ENCODE measurements around the gene ILF2. TPM values are rescaled to one million over a fixed set of nuclear protein-coding genes. Genes with fewer than 3 reads are reported as not detected.

The ILF2 gene
- polyA plus RNA-seq, 2 of the 4 experiments (the other 2 are of a cell fraction) = 249 to 285 TPM

- no peak for TF ChIP-seq JUNB (IDR thresholded peaks at IDR 0.05)
- TF ChIP-seq BHLHE40 (IDR thresholded peaks at IDR 0.05; ENCODE audit: low read depth, low read length) = no peak
- TF ChIP-seq NPAS2 (CRISPR knock-in tag; IDR thresholded peaks at IDR 0.05; ENCODE audit: borderline replicate concordance) = no peak
- TF ChIP-seq JUN (IDR thresholded peaks at IDR 0.05) = no peak
- TF ChIP-seq CHD2 (IDR thresholded peaks at IDR 0.05; ENCODE audit: low read length, partially characterized antibody) = no peak
These were observed 14.9 kb upstream of the ILF2 start (continued) for GRCh38 chr1:153685544-153686340.

DNA sequence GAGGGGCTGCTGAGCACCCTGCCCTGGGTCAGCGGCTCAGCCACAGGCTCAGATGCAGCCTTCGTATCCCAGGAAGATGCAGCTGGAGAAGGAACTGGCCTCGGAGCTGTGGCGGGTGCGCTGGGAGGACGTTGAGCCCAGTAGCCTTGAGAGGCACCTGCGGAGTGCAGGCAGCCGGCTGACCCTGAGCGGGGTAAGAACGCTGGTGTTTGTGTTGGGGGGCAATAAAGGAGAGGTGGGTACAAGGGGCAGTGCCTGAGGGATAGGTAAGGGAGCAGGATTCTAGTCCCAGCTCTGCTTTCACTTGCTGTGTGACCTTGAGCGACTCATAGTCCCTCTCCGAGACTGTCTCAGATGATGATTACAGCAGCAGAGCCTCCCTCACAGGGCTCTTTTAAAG, 14.1 kb upstream of the ILF2 start:
- Histone ChIP-seq H3K4me1 (peaks cover 6% of the 10 kb centered on the region; the same call in 1 of the 3 replicates), H3K4me2 (no peak overlapping the region), H3K4me3 (no peak overlapping the region), H3K27ac (no peak overlapping the region), H3K9me3 (no peaks in the 10 kb centered on the region)
- ChIA-PET CTCF (interaction anchor here (0.6 to 1.0 kb wide), 3 partner anchors 12 to 281 kb away, joined by 3 read pairs; no protein-coding TSS in a partner anchor), POLR2A (interaction anchor here (1.2 kb wide), 1 partner anchor 43 kb away, joined by 3 read pairs; the partner anchor contains the start of gene INTS3)
- no peak for ATAC-seq
- TF ChIP-seq NPAS2 (CRISPR knock-in tag; IDR thresholded peaks at IDR 0.05; ENCODE audit: borderline replicate concordance) (no peak), KDM5A (IDR thresholded peaks at IDR 0.05) (no peak), ESRRA (IDR thresholded peaks at IDR 0.05; ENCODE audit: borderline replicate concordance, low read length) (no peak), ZFP36 (IDR thresholded peaks at IDR 0.05; ENCODE audit: borderline replicate concordance, partially characterized antibody) (no peak), RFX5 (IDR thresholded peaks at IDR 0.05) (no peak), FOSL2 (IDR thresholded peaks at IDR 0.05) (no peak), FOSL2 (CRISPR knock-in tag; IDR thresholded peaks at IDR 0.05) (no peak), CBX2 (IDR thresholded peaks at IDR 0.05; ENCODE audit: borderline replicate concordance, low read depth) (no peak), ZNF302 (CRISPR knock-in tag; IDR thresholded peaks at IDR 0.05) (no peak), EHMT2 (IDR thresholded peaks at IDR 0.05; ENCODE audit: low read depth) (no peak)
- TF ChIP-seq, protein P1, sequence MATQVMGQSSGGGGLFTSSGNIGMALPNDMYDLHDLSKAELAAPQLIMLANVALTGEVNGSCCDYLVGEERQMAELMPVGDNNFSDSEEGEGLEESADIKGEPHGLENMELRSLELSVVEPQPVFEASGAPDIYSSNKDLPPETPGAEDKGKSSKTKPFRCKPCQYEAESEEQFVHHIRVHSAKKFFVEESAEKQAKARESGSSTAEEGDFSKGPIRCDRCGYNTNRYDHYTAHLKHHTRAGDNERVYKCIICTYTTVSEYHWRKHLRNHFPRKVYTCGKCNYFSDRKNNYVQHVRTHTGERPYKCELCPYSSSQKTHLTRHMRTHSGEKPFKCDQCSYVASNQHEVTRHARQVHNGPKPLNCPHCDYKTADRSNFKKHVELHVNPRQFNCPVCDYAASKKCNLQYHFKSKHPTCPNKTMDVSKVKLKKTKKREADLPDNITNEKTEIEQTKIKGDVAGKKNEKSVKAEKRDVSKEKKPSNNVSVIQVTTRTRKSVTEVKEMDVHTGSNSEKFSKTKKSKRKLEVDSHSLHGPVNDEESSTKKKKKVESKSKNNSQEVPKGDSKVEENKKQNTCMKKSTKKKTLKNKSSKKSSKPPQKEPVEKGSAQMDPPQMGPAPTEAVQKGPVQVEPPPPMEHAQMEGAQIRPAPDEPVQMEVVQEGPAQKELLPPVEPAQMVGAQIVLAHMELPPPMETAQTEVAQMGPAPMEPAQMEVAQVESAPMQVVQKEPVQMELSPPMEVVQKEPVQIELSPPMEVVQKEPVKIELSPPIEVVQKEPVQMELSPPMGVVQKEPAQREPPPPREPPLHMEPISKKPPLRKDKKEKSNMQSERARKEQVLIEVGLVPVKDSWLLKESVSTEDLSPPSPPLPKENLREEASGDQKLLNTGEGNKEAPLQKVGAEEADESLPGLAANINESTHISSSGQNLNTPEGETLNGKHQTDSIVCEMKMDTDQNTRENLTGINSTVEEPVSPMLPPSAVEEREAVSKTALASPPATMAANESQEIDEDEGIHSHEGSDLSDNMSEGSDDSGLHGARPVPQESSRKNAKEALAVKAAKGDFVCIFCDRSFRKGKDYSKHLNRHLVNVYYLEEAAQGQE (IDR thresholded peaks at IDR 0.05) = no peak
- DNase-seq (ENCODE audit: low read depth in 1 of 2, low spot score in 1 of 2) = no peak
- 85% methylated on average over 12 of the region's 12 CpGs for WGBS (ENCODE audit: missing lambda C conversion rate)
- no peak for FAIRE-seq

GRCh38 chr1:153683854-153684253, 13.1 kb upstream of the ILF2 start:
- DNase-seq (ENCODE audit: low read depth in 1 of 2, low spot score in 1 of 2) (peak in 1 of 2 experiments; percentile 43), ATAC-seq (peak; percentile 21 to 39; a peak in 3 of 6 replicates), FAIRE-seq (no peak)
- Histone ChIP-seq H3K4me1 (peaks cover 10% of the 10 kb centered on the region; the same call in 1 of the 3 replicates), H3K27ac (no peak overlapping the region), H3K4me2 (0 out of 3 replicates have a peak overlapping the region, but pooled peaks have one; percentile 4), H3K9me3 (no peaks in the 10 kb centered on the region), H3K4me3 (no peak overlapping the region)
- WGBS (ENCODE audit: missing lambda C conversion rate) = 59% methylated on average over 5 of the region's 5 CpGs
- TF ChIP-seq KDM5A (IDR thresholded peaks at IDR 0.05) (no peak), TFCP2L1 (CRISPR knock-in tag; IDR thresholded peaks at IDR 0.05) (no peak), ZC3H11A (IDR thresholded peaks at IDR 0.05) (no peak), BCL3 (IDR thresholded peaks at IDR 0.05) (no peak), MAX (IDR thresholded peaks at IDR 0.05) (no peak), NPAS2 (CRISPR knock-in tag; IDR thresholded peaks at IDR 0.05; ENCODE audit: borderline replicate concordance) (no peak), ZNF302 (CRISPR knock-in tag; IDR thresholded peaks at IDR 0.05) (no peak), POLR2AphosphoS2 (conservative IDR thresholded peaks at IDR 0.05; ENCODE audit: low read length) (no peak)
- TF ChIP-seq, protein P2, sequence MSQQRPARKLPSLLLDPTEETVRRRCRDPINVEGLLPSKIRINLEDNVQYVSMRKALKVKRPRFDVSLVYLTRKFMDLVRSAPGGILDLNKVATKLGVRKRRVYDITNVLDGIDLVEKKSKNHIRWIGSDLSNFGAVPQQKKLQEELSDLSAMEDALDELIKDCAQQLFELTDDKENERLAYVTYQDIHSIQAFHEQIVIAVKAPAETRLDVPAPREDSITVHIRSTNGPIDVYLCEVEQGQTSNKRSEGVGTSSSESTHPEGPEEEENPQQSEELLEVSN (IDR thresholded peaks at IDR 0.05; ENCODE audit: borderline replicate concordance, low read depth) = no peak
- TF ChIP-seq, protein P3, sequence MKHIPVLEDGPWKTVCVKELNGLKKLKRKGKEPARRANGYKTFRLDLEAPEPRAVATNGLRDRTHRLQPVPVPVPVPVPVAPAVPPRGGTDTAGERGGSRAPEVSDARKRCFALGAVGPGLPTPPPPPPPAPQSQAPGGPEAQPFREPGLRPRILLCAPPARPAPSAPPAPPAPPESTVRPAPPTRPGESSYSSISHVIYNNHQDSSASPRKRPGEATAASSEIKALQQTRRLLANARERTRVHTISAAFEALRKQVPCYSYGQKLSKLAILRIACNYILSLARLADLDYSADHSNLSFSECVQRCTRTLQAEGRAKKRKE (CRISPR knock-in tag; IDR thresholded peaks at IDR 0.05; ENCODE audit: low read depth) = no peak
- CTCF ChIA-PET = interaction anchor here (1.0 kb wide), 2 partner anchors 11 to 303 kb away, joined by 3 to 4 read pairs; no protein-coding TSS in a partner anchor
- POLR2A ChIA-PET = interaction anchor here (0.6 kb wide), 1 partner anchor 17 kb away, joined by 3 read pairs; no protein-coding TSS in a partner anchor
